GM12891 (cell line): Measurements from ENCODE around the gene SPRED1.

ENCODE experiments used
- PAX5 ChIP-seq: IDR thresholded peaks from 2 replicates; pipeline ENCODE4 v1.6.1; 2011; ENCODE audit warnings: low read length, moderate library complexity, mild to moderate bottlenecking; ENCODE audit not compliant: insufficient read depth, severe bottlenecking
- POLR2A ChIP-seq: IDR thresholded peaks from 2 replicates; pipeline ENCODE4 v1.6.1; 2011; ENCODE audit warnings: low read depth, low read length, control low read depth
- POLR2AphosphoS5 ChIP-seq: IDR thresholded peaks from 2 replicates; pipeline ENCODE4 v1.6.1; 2011; ENCODE audit warnings: low read depth, low read length, control low read depth
- POU2F2 ChIP-seq: IDR thresholded peaks from 2 replicates; pipeline ENCODE4 v1.6.1; 2011; ENCODE audit warnings: low read depth, mild to moderate bottlenecking, control low read depth, low read length, moderate library complexity
- SPI1 ChIP-seq: IDR thresholded peaks from 2 replicates; pipeline ENCODE4 v1.6.1; 2011; ENCODE audit warnings: low read depth, low read length, control low read depth
- TAF1 ChIP-seq: IDR thresholded peaks from 2 replicates; pipeline ENCODE4 v1.6.1; 2011; ENCODE audit warnings: low read depth, low read length, control low read depth

DNA sequence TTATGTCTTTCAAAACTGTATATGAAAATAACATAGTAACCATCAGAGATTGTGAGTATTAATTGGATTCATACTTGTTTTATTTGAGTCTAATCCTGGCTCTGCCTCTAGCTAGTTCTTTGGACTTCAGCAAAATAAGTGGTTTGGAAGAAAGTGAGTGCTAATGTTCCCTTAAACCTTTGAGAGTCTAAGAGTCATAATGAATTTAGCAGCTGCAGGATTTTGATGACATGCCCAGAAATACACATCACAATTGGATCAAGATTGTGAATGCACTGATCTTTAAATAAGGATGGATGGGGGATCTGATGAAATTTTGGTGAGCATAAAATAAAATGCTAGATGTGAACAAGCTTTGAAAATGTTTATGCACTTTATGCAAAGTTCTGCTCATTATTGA, 121.4 kb downstream of the SPRED1 start:
- TF ChIP-seq POLR2AphosphoS5 (no peak), POLR2A (no peak), TAF1 (no peak), PAX5 (no peak), SPI1 (no peak), POU2F2 (no peak)
